HG02678 (cell line): ENCODE data around the gene CLDN15.
A peak's percentile ranks its signal among the peaks of the same experiment; 100 is the strongest.
"Not testable (repeated sequence)": the region's sequence is repeated elsewhere in the genome, so short reads cannot be mapped to it uniquely, and the experiment has no call there.

ENCODE experiments used
- ATAC-seq: cut with Tn5 transposase; IDR thresholded peaks from one replicate; pipeline ENCODE4 v1.9.1; 2021; ENCODE audit warnings: mild to moderate bottlenecking, moderate library complexity; ENCODE audit not compliant: unreplicated experiment

The CLDN15 gene

GRCh38 chr7:101237206-101238067 is at the start of gene CLDN15:
Gene CLDN15 (minus strand): TSS chr7:101237802. CDS start chr7:101237581, 221 bp downstream.
- no peak for ATAC-seq

- ATAC-seq: no peak
Observed at GRCh38 chr7:101287032-101287431, 49.4 kb upstream of the CLDN15 start.

DNA sequence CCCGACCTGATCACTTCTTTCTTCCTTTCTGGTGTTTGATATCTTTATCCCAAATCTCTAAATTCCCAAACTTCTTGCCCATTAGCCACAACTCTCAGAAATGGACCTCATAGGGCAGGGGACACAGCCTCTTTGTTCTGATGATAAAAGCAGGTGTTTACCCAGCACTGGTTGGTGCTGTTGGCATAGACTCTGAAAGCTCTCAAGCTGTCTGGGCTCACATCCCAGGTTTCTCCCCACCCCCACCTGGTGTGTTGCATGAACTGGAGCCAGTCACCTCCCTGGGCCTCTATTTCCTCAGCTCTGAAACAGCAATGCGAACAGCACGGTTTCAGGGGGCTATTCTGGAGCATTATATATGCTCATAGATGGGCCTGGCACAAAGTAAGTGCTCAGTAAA is 48.3 kb upstream of the CLDN15 start:
- not testable (repeated sequence) for ATAC-seq

- ATAC-seq: no peak
Observed at GRCh38 chr7:101285171-101285570, 47.6 kb upstream of the CLDN15 start.

- ATAC-seq: not testable (repeated sequence)
Observed at GRCh38 chr7:101280912-101281311, 43.3 kb upstream of the CLDN15 start.

- ATAC-seq: no peak
Observed at GRCh38 chr7:101278461-101279292, 41.1 kb upstream of the CLDN15 start.

DNA sequence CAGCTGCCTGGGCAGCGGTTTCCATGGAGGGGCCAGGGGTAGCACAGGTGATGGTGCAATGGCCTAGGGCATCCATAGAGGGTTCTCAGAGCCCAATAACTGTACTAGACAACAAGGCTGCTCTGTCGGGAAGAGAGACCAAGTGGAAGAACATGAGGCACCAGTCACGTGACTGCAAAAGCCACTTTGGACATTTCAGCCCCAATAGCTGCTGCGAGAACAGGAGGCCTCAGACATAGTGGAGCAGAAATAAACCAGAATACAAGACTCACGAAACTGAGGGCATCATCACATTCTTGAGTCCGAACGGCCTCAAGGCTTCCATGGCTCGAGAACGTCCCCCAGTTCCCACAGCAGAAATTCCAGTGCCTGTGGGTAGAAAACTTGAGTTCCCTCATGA is 39.6 kb upstream of the CLDN15 start:
- ATAC-seq: no peak

GRCh38 chr7:101273206-101273605 is 35.6 kb upstream of the CLDN15 start:
- no peak for ATAC-seq

- ATAC-seq: no peak
Observed at GRCh38 chr7:101271021-101271420, 33.4 kb upstream of the CLDN15 start.

DNA sequence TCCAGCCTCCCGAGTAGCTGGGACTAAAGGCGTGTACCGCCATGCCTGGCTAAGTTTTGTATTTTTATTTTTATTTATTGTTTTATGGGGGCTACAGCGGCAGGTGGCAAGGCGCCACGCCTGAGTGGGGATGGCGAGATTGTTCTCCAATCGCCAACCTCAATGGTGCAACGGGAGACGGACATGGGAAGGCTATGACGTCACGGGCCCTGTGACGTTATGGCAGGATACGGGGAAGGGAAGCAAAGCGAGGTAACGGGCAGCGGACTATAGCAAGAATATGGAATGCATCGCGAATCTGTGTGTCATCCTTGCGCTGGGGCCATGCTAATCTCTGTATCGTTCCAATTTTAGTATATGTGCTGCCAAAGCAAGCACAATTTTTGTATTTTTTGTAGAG is 32.1 kb upstream of the CLDN15 start:
- no peak for ATAC-seq

DNA sequence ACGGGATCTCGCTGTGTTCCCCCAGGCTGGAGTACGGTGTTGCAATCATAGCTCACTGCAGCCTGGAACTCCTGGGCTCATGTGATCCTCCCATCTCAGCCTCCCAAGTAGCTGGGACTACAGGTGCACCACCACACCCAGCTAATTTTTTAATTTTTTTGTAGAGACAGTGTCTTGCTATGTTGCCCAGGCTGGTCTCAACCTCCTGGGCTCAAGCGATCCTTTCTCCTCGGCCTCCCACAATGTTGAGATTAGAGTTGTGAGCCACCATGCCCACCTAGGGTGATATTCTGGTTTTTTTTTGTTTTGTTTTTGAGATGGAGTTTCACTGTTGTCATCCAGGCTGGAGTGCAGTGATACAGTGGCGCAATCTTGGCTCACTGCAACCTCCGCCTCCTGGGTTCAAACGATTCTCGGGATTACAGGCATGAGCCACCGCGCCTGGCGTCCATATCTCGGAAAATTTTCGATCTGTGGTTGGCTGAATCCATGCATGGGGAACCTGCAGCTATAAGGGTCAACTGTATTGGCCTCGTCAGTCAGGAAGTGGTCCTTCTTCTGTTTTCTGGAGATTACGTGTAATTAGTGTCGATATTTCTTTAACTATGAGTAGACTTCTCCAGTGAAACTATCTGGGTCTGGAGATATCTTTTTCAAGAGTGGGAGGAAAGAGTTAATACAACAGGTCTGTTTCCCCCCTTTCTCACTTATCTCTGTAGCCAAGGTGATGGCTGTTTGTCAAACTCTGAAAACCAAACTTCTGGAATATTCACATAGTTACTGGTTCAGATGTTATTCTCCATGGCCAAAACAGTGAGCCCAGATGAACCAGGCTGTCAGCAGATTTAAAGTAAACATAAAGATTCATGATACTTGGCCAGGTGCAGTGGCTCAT is 28.3 kb upstream of the CLDN15 start:
- no peak for ATAC-seq

GRCh38 chr7:101264102-101264706 is 26.6 kb upstream of the CLDN15 start:
- not testable (repeated sequence) for ATAC-seq

- ATAC-seq: no peak
Observed at GRCh38 chr7:101258243-101258731, 20.7 kb upstream of the CLDN15 start.

- ATAC-seq: no peak
Observed at GRCh38 chr7:101255796-101256195, 18.2 kb upstream of the CLDN15 start.

DNA sequence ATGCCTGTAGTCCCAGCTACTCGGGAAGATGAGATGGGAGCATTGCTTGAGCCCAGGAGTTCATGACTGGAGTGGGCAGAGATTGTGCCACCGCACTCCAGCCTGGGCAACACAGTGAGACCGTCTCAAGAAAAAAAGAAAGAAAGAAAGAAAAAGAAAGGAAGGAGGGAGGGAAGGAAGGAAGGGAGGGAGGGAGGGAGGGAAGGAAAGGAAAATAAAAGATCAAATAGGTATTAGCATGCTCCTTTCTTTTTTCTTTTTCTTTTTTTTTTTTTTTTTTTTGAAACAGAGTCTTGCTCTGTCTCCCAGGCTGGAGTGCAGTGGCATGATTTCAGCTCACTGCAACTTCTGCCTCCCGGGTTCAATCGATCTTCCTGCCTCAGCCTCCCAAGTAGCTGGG is 15.6 kb upstream of the CLDN15 start:
- not testable (repeated sequence) for ATAC-seq

- ATAC-seq: peak; percentile 99
Observed at GRCh38 chr7:101251871-101252659, 14.5 kb upstream of the CLDN15 start.

DNA sequence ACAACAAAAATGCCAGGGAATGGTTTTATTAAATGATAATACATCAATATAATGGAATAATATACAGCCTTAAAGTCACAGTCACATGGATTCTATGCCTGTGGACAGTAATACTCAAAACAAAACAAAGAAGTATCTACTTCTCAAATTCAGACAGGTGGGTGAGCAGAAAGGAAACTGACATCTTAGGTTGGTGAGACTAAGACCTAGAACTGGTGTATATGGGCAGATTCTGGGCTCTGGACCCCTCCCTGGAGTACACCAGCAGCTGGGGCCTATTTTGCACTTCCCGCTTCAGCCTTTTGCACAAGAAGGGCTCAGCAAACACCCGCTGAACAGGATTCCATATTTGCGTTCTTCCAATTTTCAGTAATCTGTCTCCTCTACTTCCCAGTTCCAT is 12.7 kb upstream of the CLDN15 start:
- no peak for ATAC-seq

GRCh38 chr7:101248276-101248675 is 10.7 kb upstream of the CLDN15 start:
- ATAC-seq: no peak

DNA sequence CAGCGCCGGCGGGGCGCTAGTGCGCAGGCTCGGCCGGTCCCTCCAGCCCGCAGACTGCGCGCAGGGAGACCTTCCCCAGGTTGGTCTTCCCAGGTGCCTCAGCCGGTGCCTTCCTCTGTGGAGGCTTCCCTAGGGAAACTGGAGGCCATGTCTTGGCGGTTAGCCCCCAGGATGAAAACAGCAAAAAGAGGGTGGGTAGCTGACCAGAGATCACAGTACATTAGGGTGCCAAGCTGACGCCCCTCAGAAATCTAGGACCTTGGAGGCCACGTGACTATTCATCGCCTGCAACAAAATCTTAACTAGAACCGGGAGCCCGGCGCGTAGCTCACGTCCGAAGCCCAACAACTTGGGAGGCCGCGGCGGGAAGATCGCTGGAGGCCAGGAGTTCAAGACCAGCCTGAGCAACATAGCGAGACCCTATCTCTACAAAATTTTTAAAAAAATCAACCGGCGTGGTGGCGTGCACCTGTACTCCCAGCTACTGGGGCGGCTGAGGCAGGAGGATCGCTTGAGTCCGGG is 7.6 kb upstream of the CLDN15 start:
- no peak for ATAC-seq
